ENCODE data around the gene MYLIP. TPM values are rescaled to one million over a fixed set of nuclear protein-coding genes. Genes with fewer than 3 reads are reported as not detected.
A peak's percentile ranks its signal among the peaks of the same experiment; 100 is the strongest.

Gene MYLIP
- 48.8 TPM for total RNA-seq
- long read RNA-seq, transcript MYLIP-202 (7 exons, 1,666 nt) = major isoform, 30 of 49 reads
- long read RNA-seq, partial matches to known transcripts = 10 of 49 reads
- long read RNA-seq, other reads (novel, unspliced or antisense) = 9 of 49 reads

GRCh38 chr6:16128759-16129622 lies at the start of gene MYLIP:
Gene MYLIP (plus strand): TSS chr6:16129086. CDS start chr6:16129323, 237 bp downstream.
- TF ChIP-seq, protein P1, sequence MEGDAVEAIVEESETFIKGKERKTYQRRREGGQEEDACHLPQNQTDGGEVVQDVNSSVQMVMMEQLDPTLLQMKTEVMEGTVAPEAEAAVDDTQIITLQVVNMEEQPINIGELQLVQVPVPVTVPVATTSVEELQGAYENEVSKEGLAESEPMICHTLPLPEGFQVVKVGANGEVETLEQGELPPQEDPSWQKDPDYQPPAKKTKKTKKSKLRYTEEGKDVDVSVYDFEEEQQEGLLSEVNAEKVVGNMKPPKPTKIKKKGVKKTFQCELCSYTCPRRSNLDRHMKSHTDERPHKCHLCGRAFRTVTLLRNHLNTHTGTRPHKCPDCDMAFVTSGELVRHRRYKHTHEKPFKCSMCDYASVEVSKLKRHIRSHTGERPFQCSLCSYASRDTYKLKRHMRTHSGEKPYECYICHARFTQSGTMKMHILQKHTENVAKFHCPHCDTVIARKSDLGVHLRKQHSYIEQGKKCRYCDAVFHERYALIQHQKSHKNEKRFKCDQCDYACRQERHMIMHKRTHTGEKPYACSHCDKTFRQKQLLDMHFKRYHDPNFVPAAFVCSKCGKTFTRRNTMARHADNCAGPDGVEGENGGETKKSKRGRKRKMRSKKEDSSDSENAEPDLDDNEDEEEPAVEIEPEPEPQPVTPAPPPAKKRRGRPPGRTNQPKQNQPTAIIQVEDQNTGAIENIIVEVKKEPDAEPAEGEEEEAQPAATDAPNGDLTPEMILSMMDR (IDR thresholded peaks at IDR 0.05) = peak; percentile 65
- no peaks in the 10 kb centered on the region for H3K27me3 ChIP-seq (ENCODE audit: low read depth)
- intact Hi-C loops (cut with DNase I) = no loop called here

DNA sequence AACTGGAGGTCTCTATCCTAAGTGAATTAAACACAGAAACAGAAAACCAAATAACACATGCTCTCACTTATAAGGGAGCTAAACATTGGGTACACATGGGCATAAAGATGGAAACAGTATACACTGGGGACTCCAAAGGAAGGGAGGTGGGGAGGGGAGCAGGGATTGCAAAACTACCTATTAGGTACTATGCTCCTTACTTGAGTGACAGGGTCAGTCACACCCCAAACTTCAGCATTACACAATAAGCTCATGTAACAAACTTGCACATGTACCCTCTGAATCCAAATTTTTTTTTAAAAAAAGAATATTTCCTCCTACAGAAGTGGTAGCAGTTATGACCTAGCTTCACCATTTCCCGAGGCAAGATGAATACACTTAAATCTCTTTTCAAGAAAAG lies 49.5 kb upstream of the MYLIP start:
- ATAC-seq = no peak
- Histone ChIP-seq H3K4me1 (no peaks in the 10 kb centered on the region), H3K9me3 (no peaks in the 10 kb centered on the region), H3K27me3 (ENCODE audit: low read depth) (no peaks in the 10 kb centered on the region), H3K27ac (no peak overlapping the region), H3K36me3 (no peaks in the 10 kb centered on the region), H3K4me3 (no peak overlapping the region)
- TF ChIP-seq, protein P1 (IDR thresholded peaks at IDR 0.05) = no peak
- intact Hi-C loops (cut with DNase I) = no loop called here
- DNase-seq = no peak

More at GRCh38 chr6:16128759-16129622, at the start of gene MYLIP:
- peak within 1 kb of the TSS; percentile 89 for H3K4me3 ChIP-seq
- peak; percentile 98 to 99 for ATAC-seq
- peaks cover 13% of the 10 kb centered on the region for H3K36me3 ChIP-seq
- peaks cover 27% of the 10 kb centered on the region for H3K4me1 ChIP-seq
- peak; percentile 97 for DNase-seq
- H3K9me3 ChIP-seq = no peaks in the 10 kb centered on the region
- peak within 1 kb of the TSS; percentile 95 for H3K27ac ChIP-seq

GRCh38 chr6:16080204-16080603 lies 48.7 kb upstream of the MYLIP start:
- intact Hi-C loops (cut with DNase I) = no loop called here
- no peak for DNase-seq
- no peak for ATAC-seq

DNA sequence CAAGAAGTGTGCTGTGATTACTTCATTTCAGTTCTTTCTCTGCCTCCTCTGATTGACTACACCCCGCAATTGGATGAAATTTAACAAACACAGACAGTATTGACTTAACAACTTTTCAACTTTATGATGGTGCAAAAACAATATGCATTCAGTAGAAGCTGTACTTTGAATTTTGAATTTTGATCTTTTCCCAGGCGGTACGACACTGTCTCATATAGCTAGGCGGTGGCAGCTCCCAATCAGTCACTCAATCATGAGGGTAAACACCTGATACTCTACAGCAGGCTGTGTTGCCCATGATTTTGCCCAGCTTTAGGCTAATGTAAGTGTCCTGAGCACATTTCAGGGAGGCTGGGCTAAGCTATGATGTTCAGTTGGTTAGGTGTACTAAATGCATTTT lies 47.6 kb upstream of the MYLIP start:
- no peaks in the 10 kb centered on the region for H3K27me3 ChIP-seq (ENCODE audit: low read depth)
- H3K4me3 ChIP-seq = no peak overlapping the region
- no peak overlapping the region for H3K27ac ChIP-seq
- DNase-seq (no peak), ATAC-seq (no peak)
- no peaks in the 10 kb centered on the region for H3K36me3 ChIP-seq
- intact Hi-C loops (cut with DNase I) = no loop called here
- TF ChIP-seq, protein P1 (IDR thresholded peaks at IDR 0.05) = no peak
- no peaks in the 10 kb centered on the region for H3K4me1 ChIP-seq
- no peaks in the 10 kb centered on the region for H3K9me3 ChIP-seq

More at GRCh38 chr6:16080204-16080603, 48.7 kb upstream of the MYLIP start:
- no peaks in the 10 kb centered on the region for H3K27me3 ChIP-seq (ENCODE audit: low read depth)
- H3K27ac ChIP-seq = no peak overlapping the region
- no peaks in the 10 kb centered on the region for H3K36me3 ChIP-seq
- no peaks in the 10 kb centered on the region for H3K4me1 ChIP-seq
- TF ChIP-seq, protein P1 (IDR thresholded peaks at IDR 0.05) = no peak
- H3K9me3 ChIP-seq = no peaks in the 10 kb centered on the region
- no peak overlapping the region for H3K4me3 ChIP-seq

DNA sequence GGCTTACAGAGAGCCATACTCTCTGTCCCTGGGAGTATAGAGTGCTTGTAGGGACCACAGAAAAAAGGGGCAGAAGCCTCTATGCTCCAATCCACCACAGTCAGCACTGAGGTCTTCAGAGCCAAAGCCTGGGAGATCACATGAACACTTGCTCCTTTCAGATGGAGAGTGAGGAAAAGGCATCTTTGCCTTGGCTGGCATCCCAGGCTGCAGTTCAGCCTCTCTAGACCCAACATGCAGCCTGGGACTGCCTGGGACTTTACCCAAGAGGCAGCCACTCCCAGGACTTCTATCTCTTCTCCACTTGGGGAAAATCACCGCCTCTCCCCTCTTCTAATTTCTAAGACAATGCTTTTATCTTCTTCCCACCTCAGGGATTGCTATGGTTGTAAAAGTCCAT lies 46.5 kb upstream of the MYLIP start:
- Histone ChIP-seq H3K4me3 (no peak overlapping the region), H3K9me3 (no peaks in the 10 kb centered on the region), H3K4me1 (no peaks in the 10 kb centered on the region), H3K27ac (no peak overlapping the region), H3K36me3 (no peaks in the 10 kb centered on the region), H3K27me3 (ENCODE audit: low read depth) (no peaks in the 10 kb centered on the region)
- ATAC-seq (no peak), DNase-seq (no peak)
- TF ChIP-seq, protein P1 (IDR thresholded peaks at IDR 0.05) = no peak
- intact Hi-C loops (cut with DNase I) = no loop called here
